WTC11 (cell line): Measurements from ENCODE around the gene CYB561D2.

Experiments
- ATF1 ChIP-seq: sonication (generic); formaldehyde crosslinking; IDR thresholded peaks from 2 replicates; pipeline ENCODE4 v1.8.1; 2023; ENCODE audit warnings: mild to moderate bottlenecking, moderate library complexity, missing genetic modification reagents
- CTCF ChIP-seq: fragments of 200-600 bp; IDR thresholded peaks from 2 replicates; pipeline ENCODE4 v1.8.0; 2022; ENCODE audit warnings: antibody characterized with exemption
- IRF1 ChIP-seq: sonication (generic); formaldehyde crosslinking; IDR thresholded peaks from 2 replicates; pipeline ENCODE4 v1.8.0; 2023; ENCODE audit warnings: missing genetic modification reagents
- JUN ChIP-seq: sonication (generic); formaldehyde crosslinking; IDR thresholded peaks from 2 replicates; pipeline ENCODE4 v1.8.0; 2023; ENCODE audit warnings: mild to moderate bottlenecking, missing genetic modification reagents
- NR1H2 ChIP-seq: sonication (generic); formaldehyde crosslinking; IDR thresholded peaks from 2 replicates; pipeline ENCODE4 v1.9.0; 2021; ENCODE audit warnings: mild to moderate bottlenecking, moderate library complexity, missing genetic modification reagents
- NR2C2 ChIP-seq: sonication (generic); formaldehyde crosslinking; IDR thresholded peaks from 2 replicates; pipeline ENCODE4 v1.8.0; 2022; ENCODE audit warnings: mild to moderate bottlenecking, missing genetic modification reagents
- OVOL2 ChIP-seq: fragments of 250-450 bp; sonication (Bioruptor Pico); IDR thresholded peaks from 2 replicates; pipeline ENCODE4 v1.9.0; 2021; ENCODE audit warnings: mild to moderate bottlenecking, borderline replicate concordance
- TP53 ChIP-seq: sonication (generic); formaldehyde crosslinking; IDR thresholded peaks from 2 replicates; pipeline ENCODE4 v1.8.1; 2023; ENCODE audit warnings: mild to moderate bottlenecking, missing genetic modification reagents
- TF ChIP-seq, protein P1 (sequence below): sonication (generic); formaldehyde crosslinking; IDR thresholded peaks from 2 replicates; pipeline ENCODE4 v1.8.1; 2023; ENCODE audit warnings: mild to moderate bottlenecking, missing genetic modification reagents

DNA sequence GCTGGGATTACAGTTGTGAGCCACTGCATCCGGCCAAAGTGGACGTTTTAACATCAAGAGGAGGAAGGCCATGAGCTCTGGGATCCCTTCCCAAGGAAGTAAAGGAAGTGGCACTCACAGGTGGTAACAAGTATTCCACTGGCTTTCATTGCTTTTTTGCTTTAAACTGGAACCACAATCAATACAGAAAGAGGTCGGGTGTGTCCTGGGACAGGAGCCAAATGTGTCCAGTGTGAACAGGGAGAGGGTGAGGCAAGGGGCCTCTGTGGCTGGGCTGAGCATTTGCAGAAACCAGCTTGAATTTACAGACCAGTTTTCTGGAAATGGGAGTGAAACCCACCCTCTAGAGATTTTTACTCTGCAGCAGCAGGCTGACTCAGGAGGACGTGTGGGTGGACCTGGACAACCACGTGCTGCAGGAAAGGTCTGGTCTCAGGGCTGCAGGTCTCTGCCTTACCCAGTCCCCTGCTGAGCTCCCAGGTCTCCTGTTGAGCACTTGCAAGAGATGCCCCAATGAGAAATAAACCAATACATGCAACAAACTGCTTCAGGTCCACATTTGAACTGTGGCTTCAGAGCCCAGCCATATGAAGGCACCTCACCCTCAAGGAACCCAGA is 51.4 kb downstream of the CYB561D2 start:
- TF ChIP-seq JUN (no peak), ATF1 (no peak), TP53 (CRISPR knock-in tag) (no peak), CTCF (no peak), NR1H2 (CRISPR knock-in tag) (no peak), NR2C2 (CRISPR knock-in tag) (no peak), OVOL2 (no peak), IRF1 (CRISPR knock-in tag) (no peak)
- TF ChIP-seq, protein P1, sequence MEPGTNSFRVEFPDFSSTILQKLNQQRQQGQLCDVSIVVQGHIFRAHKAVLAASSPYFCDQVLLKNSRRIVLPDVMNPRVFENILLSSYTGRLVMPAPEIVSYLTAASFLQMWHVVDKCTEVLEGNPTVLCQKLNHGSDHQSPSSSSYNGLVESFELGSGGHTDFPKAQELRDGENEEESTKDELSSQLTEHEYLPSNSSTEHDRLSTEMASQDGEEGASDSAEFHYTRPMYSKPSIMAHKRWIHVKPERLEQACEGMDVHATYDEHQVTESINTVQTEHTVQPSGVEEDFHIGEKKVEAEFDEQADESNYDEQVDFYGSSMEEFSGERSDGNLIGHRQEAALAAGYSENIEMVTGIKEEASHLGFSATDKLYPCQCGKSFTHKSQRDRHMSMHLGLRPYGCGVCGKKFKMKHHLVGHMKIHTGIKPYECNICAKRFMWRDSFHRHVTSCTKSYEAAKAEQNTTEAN (CRISPR knock-in tag), result no peak
